ENCODE data around the gene GRAP2. TPM values are rescaled to one million over a fixed set of nuclear protein-coding genes. Genes with fewer than 3 reads are reported as not detected.

The GRAP2 gene
- total and polyA plus RNA-seq, 2 of the 13 experiments (the other 11 are each of a cell fraction or from before 2014, with no cell fraction given): 0.15 TPM; not detected in 1

DNA sequence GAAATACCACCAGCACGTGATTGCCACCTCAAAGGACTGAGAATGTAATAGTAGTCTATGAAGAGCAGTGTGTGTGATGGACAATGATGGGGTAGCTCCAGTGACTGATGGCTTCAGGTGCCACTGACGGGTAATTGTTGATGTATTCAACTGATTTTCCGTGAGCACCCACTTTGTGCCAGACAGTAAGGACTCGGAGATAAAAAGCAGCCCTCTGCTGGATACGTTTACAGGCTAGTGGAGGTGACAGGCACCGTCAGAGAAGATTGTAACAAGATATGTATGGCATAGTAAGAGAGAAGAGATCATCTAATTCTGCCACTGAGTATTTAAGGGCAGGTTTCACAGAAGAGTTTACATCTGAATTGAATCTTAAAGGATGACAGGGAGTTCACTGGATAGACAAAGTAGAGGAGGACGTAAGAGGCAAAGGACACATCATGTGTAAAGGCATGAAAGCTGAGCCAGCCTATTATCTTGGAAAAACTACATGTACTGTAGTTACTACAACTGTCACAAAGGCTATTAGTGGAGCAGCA lies 6.3 kb upstream of the GRAP2 start (continued):
- TF ChIP-seq ATF7 (IDR thresholded peaks at IDR 0.05): no peak
- no peak for TF ChIP-seq ATF7 (CRISPR knock-in tag; IDR thresholded peaks at IDR 0.05)
- TF ChIP-seq, protein P1, sequence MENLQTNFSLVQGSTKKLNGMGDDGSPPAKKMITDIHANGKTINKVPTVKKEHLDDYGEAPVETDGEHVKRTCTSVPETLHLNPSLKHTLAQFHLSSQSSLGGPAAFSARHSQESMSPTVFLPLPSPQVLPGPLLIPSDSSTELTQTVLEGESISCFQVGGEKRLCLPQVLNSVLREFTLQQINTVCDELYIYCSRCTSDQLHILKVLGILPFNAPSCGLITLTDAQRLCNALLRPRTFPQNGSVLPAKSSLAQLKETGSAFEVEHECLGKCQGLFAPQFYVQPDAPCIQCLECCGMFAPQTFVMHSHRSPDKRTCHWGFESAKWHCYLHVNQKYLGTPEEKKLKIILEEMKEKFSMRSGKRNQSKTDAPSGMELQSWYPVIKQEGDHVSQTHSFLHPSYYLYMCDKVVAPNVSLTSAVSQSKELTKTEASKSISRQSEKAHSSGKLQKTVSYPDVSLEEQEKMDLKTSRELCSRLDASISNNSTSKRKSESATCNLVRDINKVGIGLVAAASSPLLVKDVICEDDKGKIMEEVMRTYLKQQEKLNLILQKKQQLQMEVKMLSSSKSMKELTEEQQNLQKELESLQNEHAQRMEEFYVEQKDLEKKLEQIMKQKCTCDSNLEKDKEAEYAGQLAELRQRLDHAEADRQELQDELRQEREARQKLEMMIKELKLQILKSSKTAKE (CRISPR knock-in tag; IDR thresholded peaks at IDR 0.05; ENCODE audit: borderline replicate concordance): no peak
- TF ChIP-seq, protein P2, sequence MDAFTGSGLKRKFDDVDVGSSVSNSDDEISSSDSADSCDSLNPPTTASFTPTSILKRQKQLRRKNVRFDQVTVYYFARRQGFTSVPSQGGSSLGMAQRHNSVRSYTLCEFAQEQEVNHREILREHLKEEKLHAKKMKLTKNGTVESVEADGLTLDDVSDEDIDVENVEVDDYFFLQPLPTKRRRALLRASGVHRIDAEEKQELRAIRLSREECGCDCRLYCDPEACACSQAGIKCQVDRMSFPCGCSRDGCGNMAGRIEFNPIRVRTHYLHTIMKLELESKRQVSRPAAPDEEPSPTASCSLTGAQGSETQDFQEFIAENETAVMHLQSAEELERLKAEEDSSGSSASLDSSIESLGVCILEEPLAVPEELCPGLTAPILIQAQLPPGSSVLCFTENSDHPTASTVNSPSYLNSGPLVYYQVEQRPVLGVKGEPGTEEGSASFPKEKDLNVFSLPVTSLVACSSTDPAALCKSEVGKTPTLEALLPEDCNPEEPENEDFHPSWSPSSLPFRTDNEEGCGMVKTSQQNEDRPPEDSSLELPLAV (CRISPR knock-in tag; conservative IDR thresholded peaks at IDR 0.05; ENCODE audit: low read depth): no peak
- no peak for TF ChIP-seq PHF5A (CRISPR knock-in tag; IDR thresholded peaks at IDR 0.05; ENCODE audit: low read depth, unreplicated experiment)

DNA sequence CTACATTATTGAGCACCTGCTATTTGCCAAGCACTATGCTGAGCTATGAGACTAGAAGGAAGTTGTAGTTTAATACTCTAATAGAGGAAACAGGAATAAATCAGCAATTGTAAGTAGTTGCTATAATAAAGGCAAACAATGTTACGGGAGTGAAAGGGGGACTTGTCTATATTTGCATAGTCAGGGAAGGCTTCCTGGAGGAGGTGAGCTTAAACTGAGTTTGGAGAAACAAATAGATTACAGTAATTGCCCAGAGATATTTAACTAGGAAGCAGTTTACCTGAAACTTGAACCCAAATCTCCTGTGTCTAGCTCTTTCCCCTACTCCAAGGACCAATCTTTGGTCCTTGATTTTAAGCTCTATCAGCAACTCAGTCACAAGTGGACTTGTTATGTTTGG lies 5.2 kb upstream of the GRAP2 start:
- no peaks in the 10 kb centered on the region for H3K79me2 ChIP-seq (ENCODE audit: insufficient read depth, low read length)
- H3K4me1 ChIP-seq (ENCODE audit: insufficient read depth, low read length): no peaks in the 10 kb centered on the region
- no peak overlapping the region for H3K4me3 ChIP-seq (replicated peaks in 1 of 3; ENCODE audit: insufficient read depth in 1 of 3, low read depth in 2 of 3, low read length in 3 of 3)
- FAIRE-seq (no peak), DNase-seq (ENCODE audit: low spot score) (no peak), ATAC-seq (no peak)
- ChIA-PET CTCF (ENCODE audit: low intra/inter-chr PET ratio, low total read pairs) (no interaction called here), POLR2A (no interaction called here)
- no peaks in the 10 kb centered on the region for H4K20me1 ChIP-seq (ENCODE audit: insufficient read depth, low read length)
- BruUV-seq (replicated peaks): no TSS peak
- no peaks in the 10 kb centered on the region for H3K36me3 ChIP-seq (replicated peaks in 1 of 2; ENCODE audit: control insufficient read depth in 1 of 2, insufficient read depth in 2 of 2, low read length in 2 of 2)
- intact Hi-C loops (cut with micrococcal nuclease; ENCODE audit: unreplicated experiment) (no loop called here), in situ Hi-C loops (cut with HindIII; ENCODE audit: extremely low pct_ligation_motif_present, low pct_unique_long_range_greater_than_20kb) (no loop called here)
- H3K27me3 ChIP-seq (ENCODE audit: control insufficient read depth in 1 of 2, insufficient read depth in 2 of 2, low read length in 2 of 2): peaks cover 1 to 11% of the 10 kb centered on the region in 2 experiments; a peak in 1 of 5 replicates
- H3K27ac ChIP-seq (ENCODE audit: extremely low read length, insufficient read depth, low read length): no peak overlapping the region
- TF ChIP-seq LCORL (IDR thresholded peaks at IDR 0.05) (no peak), LCORL (CRISPR knock-in tag; IDR thresholded peaks at IDR 0.05) (no peak)
- no peak overlapping the region for H3K9ac ChIP-seq (ENCODE audit: insufficient read depth, low read depth, low read length)
- WGBS (ENCODE audit: low lambda C conversion rate): 52% methylated on average over 1 of the region's 1 CpG
- no peaks in the 10 kb centered on the region for H3K9me3 ChIP-seq (ENCODE audit: low read length)
- H3K4me2 ChIP-seq (ENCODE audit: low read depth, low read length): no peak overlapping the region
- no peak overlapping the region for H2AFZ ChIP-seq (ENCODE audit: low read length)

Measured in HepG2 (cell line).